Activated naive CD4-positive, alpha-beta T cell treated with anti-CD3 and anti-CD28 coated beads, Interleukin-2, amount 10 ng/mL, durations not matched to agents 7 days and 5 days (primary cell): ENCODE data around the gene SEPTIN8.

Experiments used
- CTCF ChIA-PET: fragments of 350-600 bp; sonication (Branson Sonifier 250); formaldehyde crosslinking; loops from one replicate; lab custom pipeline; 2021; ENCODE audit warnings: antibody characterized with exemption; lab: Charles Lee
- DNase-seq: peaks from one replicate; pipeline ENCODE4 v3.0.0-alpha.2; 2020
- H3K27ac Mint-ChIP-seq: one replicate; pipeline ENCODE4 v1.8.0; 2021; ENCODE audit warnings: mild to moderate bottlenecking, moderate library complexity, mixed read lengths
- H3K27me3 Mint-ChIP-seq: one replicate; pipeline ENCODE4 v1.8.0; 2021; ENCODE audit warnings: mild to moderate bottlenecking, mixed read lengths
- H3K36me3 Mint-ChIP-seq: one replicate; pipeline ENCODE4 v1.8.0; 2021; ENCODE audit warnings: mixed read lengths
- H3K4me1 Mint-ChIP-seq: one replicate; pipeline ENCODE4 v1.8.0; 2021; ENCODE audit warnings: mixed read lengths
- H3K4me3 Mint-ChIP-seq: one replicate; pipeline ENCODE4 v1.8.0; 2021; ENCODE audit warnings: mild to moderate bottlenecking, moderate library complexity, mixed read lengths
- H3K9me3 Mint-ChIP-seq: one replicate; pipeline ENCODE4 v1.8.0; 2021; ENCODE audit warnings: mixed read lengths

Gene SEPTIN8

DNA sequence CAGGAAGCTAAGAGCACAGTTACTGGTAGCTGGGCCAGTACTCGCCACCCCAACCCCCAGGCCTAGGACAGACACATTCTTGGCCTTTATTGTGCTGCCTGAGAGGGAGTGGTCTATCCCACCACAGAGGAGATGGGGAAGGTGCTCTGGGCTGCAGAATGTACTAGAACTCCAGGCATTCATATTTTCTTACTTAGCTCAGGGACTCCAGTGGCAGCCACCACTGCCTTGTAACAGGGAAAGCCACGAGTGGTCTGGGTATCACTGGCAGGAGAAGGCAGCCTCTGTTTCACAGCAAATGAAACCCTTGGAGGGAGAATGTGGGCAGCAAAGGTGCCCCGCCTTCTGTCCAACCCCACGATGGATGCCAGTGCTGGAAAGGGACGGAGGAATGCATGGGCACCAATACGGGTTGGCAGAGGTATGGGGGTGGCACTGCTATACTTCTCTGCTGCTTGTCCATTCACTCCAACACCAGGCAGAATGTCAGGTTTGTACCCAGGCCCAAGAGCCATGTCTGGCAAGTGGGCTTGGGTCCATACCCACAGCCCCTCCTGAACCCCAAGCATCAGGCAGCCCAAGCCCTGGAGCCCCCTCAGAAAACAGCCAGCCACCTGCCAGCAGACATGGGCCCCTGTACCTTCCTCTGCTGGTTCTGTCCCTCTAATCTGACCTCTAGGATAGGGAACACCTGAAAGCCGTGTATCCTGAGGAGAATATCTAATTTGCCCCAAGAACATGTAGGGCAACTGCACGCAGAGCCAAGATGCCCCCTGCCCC is 4.6 kb downstream of the SEPTIN8 start:
- peaks cover 53% of the 10 kb centered on the region for H3K27me3 Mint-ChIP-seq
- no peak overlapping the region for H3K4me3 Mint-ChIP-seq
- H3K4me1 Mint-ChIP-seq: peaks cover 4% of the 10 kb centered on the region
- H3K36me3 Mint-ChIP-seq: no peaks in the 10 kb centered on the region
- CTCF ChIA-PET: interaction anchor here (1.8 kb wide), 1 partner anchor 18 kb away, joined by 7 read pairs; no protein-coding TSS in a partner anchor
- no peaks in the 10 kb centered on the region for H3K9me3 Mint-ChIP-seq
- no peak for DNase-seq
- no peak overlapping the region for H3K27ac Mint-ChIP-seq

DNA sequence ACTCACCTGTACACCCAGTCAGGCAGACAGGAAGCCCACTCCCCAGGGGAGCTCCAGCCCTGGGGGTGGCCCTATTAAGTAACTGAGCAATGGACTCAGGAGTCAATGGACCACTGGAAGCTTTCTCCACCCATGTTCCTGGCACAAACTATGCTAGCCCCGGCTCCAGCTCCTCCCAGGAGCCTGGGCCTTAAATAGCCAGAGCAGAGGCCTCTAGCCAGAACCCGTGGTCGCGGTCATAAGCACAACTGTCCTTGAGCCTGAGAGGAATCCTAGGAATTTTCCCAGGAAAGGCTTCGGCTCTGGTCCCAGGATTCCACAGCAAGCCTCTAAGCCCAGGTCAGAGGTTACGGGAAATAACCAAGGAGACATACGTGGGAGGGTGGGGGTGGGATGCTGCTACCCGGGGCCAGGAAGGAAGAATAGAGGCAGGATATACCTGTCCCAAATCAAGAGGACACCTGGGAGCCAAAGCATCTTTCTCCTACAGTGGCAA is 5.5 kb downstream of the SEPTIN8 start:
- Mint-ChIP-seq H3K9me3 (no peaks in the 10 kb centered on the region), H3K4me3 (no peak overlapping the region), H3K27me3 (peaks cover 54% of the 10 kb centered on the region), H3K4me1 (peaks cover 4% of the 10 kb centered on the region), H3K27ac (no peak overlapping the region), H3K36me3 (no peaks in the 10 kb centered on the region)
- CTCF ChIA-PET: no interaction called here
- no peak for DNase-seq

DNA sequence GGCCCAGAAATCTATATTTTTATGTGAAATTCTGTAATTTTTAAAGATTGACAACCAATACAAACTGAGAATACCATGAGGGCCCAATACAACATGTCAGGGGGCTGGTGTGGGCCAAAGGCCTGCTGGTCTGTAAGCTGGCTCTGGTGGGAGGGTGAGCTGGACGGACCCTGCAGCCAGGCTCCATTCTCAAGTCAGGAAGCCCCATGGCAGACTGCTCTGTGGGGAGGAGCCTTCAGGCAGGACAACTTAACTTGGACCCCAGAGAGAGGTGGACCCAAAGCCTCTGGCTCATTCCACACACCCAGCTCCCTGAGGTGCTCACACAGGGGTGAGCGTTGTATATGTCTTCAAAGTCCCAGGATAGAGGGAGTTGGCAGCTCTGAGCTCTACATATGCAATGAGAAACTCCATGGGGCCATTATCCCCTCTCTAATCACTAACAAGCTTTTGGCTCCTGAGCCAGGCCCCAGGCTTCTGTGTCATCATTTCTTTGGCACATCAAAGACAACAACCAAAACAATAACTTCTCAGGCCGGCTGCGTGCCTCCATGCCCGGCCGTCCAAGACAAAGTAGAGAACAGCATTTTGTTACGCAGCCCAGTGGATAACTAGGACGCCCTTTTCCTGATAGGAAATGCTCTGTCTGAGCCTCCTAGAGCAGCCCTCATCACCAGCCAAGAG is 6.4 kb downstream of the SEPTIN8 start:
- DNase-seq: no peak
- no peak overlapping the region for H3K27ac Mint-ChIP-seq
- no peaks in the 10 kb centered on the region for H3K4me1 Mint-ChIP-seq
- CTCF ChIA-PET: interaction anchor here (1.1 kb wide), 1 partner anchor 244 kb away, joined by 3 read pairs; no protein-coding TSS in a partner anchor
- no peak overlapping the region for H3K4me3 Mint-ChIP-seq
- peaks cover 49% of the 10 kb centered on the region for H3K27me3 Mint-ChIP-seq
- H3K36me3 Mint-ChIP-seq: no peaks in the 10 kb centered on the region
- no peaks in the 10 kb centered on the region for H3K9me3 Mint-ChIP-seq

DNA sequence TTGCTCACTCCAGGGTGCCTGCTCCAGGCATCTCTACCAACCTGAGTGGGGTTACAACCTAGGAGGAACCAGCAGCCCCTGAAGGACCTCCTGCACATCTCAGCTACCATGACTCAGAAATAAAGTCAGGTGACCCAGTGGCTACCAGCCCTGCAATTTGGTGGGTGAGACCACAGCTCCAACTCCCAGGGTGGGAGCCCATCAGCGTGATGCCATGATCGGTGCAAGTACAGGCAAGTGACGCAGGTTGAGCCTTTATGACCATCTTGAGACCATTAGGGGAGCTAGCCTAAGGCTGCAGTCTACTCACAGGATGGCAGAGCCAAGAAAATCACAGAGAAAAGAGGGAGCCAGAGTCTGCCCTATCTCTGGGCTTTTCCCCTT is 8.6 kb downstream of the SEPTIN8 start:
- no peaks in the 10 kb centered on the region for H3K36me3 Mint-ChIP-seq
- no peak for DNase-seq
- peaks cover 28% of the 10 kb centered on the region for H3K27me3 Mint-ChIP-seq
- no peak overlapping the region for H3K4me3 Mint-ChIP-seq
- no peaks in the 10 kb centered on the region for H3K9me3 Mint-ChIP-seq
- no peak overlapping the region for H3K27ac Mint-ChIP-seq
- no peaks in the 10 kb centered on the region for H3K4me1 Mint-ChIP-seq
- CTCF ChIA-PET: no interaction called here

DNA sequence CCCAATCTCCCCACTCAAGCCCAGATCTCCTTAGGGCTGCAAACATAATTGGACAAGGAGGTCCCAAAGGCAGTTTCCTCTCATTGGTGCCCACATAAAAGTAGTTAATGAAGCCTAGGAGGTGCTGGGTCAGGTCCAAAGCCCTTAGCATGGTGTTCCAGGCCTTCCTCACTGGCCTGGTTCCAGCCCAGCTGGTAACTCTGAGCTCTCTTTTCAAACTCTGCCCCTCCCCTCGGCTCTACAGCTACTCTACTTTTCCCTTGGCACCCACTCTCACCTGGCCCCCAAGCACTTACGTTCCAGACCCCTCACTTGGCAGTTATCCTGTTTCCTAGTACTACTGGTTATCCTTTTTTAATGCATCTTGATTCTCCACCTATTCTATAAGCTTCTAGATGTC is 9.9 kb downstream of the SEPTIN8 start:
- no peaks in the 10 kb centered on the region for H3K4me1 Mint-ChIP-seq
- H3K27ac Mint-ChIP-seq: no peak overlapping the region
- CTCF ChIA-PET: interaction anchor here (0.6 to 1.0 kb wide), 2 partner anchors 13 to 398 kb away, joined by 4 to 5 read pairs; no protein-coding TSS in a partner anchor
- H3K4me3 Mint-ChIP-seq: no peak overlapping the region
- peaks cover 19% of the 10 kb centered on the region for H3K27me3 Mint-ChIP-seq
- no peak for DNase-seq
- H3K36me3 Mint-ChIP-seq: peaks cover 3% of the 10 kb centered on the region
- H3K9me3 Mint-ChIP-seq: no peaks in the 10 kb centered on the region

DNA sequence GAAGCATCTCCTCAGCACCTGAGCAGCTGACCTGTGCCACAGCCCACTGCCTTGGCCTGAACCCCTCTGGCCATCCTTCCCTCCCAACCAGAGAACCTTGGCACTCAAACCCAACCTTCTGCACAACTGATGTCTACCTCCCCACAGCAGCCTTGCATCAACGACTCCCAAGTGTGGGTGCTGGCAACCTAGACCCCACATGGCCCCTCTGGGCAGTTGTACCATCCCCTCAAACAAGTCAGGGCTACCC is 10.3 kb downstream of the SEPTIN8 start:
- Mint-ChIP-seq H3K4me1 (no peaks in the 10 kb centered on the region), H3K27me3 (peaks cover 19% of the 10 kb centered on the region), H3K9me3 (no peaks in the 10 kb centered on the region), H3K4me3 (no peak overlapping the region), H3K36me3 (peaks cover 3% of the 10 kb centered on the region), H3K27ac (no peak overlapping the region)
- no peak for DNase-seq
- CTCF ChIA-PET: interaction anchor here (1.0 kb wide), 1 partner anchor 13 kb away, joined by 5 read pairs; no protein-coding TSS in a partner anchor

DNA sequence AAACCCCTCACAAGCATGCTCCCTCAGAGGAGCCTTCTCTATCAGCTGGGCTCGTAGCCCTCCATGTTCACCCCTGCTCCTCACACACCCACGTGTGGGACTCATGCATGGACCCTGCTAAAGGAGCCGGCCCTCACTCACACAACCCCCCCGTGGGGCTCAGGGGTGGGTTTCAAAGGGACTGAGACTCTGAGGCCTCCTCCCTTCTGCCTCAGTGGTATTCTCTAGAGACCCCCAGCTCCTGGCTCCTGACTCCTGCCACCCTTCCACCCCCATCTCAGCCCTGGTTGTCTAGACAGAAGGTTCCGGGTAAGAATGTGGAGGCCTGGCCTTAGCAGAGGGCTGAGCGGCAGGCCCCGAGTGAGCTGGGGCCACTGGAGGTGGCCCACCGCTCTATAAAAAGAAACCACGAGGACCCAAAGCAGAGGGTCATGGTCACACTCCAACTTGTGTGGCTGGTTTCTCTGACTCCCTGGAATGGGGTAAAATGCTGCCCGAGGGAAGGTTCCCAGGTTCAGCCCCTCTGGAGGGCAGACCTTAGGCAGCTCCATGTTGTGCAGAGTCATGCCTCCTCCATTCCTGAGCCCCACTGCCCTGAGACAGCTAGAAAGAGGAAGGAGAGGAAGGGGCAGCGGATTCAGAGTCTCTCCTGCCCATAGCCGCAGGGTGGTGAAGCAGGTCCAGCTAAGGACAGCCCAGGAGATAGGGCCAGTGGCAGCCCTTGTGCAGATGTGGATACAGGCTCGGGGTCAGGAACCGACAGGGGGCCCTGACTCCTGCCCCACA is 10.8 kb downstream of the SEPTIN8 start:
- Mint-ChIP-seq H3K27me3 (peaks cover 15% of the 10 kb centered on the region), H3K9me3 (no peaks in the 10 kb centered on the region), H3K36me3 (peaks cover 3% of the 10 kb centered on the region), H3K27ac (no peak overlapping the region), H3K4me1 (no peaks in the 10 kb centered on the region), H3K4me3 (no peak overlapping the region)
- CTCF ChIA-PET: no interaction called here
- no peak for DNase-seq

DNA sequence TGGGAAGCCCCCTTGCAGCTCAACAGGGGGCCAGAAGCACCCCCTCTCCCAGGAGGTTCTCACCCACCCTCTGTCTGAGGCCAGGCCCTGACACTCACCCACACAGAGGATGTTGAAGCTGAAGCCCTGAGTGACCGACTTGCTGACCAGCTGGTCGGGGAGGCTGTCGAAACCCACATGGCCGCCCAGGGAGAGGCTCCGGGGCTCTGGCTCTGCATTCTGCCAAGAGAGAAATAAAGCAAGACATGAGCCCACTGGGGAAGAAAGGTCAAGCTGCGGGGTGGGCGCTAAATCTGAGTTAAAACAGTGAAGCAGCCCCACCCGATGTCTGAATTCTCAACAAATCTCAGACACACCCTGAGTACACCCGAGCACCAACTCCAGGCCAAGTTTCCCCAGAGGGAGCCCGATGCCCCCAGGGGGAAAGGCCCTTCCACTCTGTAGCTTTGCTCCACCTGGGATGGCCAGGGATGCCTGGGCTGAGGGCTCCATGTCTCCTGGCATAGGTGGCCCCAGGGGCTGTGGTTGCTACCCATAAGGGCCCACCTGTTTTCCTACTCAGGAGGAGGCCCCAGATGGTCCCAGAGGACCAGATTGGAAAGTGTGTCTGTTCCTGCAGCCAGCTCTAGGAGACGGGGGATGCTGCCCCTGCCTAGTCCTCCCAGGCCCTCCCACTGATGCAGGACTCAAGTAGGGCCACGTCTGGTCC is 11.6 kb downstream of the SEPTIN8 start:
- Mint-ChIP-seq H3K9me3 (no peaks in the 10 kb centered on the region), H3K36me3 (peaks cover 6% of the 10 kb centered on the region), H3K4me3 (no peak overlapping the region), H3K4me1 (no peaks in the 10 kb centered on the region), H3K27me3 (peaks cover 15% of the 10 kb centered on the region), H3K27ac (no peak overlapping the region)
- CTCF ChIA-PET: interaction anchor here (0.6 kb wide), 1 partner anchor 238 kb away, joined by 3 read pairs; no protein-coding TSS in a partner anchor
- DNase-seq: no peak

DNA sequence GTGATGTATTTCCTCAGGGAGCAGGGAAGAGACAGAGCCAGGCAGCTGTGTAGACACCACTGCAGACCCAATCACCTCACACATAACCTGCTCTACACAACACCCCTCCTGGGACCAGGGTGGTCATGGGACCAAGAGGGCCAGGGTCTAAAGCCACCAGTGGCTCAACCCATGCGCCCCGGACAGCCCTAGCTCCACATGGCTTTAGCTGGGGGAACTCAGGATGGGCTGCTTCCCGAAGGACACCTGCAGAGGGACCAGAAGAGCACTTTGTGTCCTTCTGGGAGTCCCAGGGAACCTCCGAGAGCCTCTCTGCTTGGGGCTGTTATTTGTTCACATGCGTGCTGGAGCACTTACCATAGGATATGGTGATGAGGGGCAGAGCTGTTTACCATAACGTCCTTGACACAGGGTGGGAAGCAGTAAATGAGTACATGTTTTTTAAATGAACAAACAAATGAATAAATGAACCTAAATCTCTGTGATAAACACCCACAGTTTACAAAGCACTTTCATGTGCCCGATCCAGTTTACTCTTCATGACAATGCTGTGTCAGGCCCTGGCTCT is 12.3 kb downstream of the SEPTIN8 start:
- CTCF ChIA-PET: no interaction called here
- Mint-ChIP-seq H3K27me3 (peaks cover 15% of the 10 kb centered on the region), H3K36me3 (peaks cover 6% of the 10 kb centered on the region), H3K4me3 (no peak overlapping the region), H3K4me1 (no peaks in the 10 kb centered on the region), H3K27ac (no peak overlapping the region), H3K9me3 (no peaks in the 10 kb centered on the region)
- no peak for DNase-seq

DNA sequence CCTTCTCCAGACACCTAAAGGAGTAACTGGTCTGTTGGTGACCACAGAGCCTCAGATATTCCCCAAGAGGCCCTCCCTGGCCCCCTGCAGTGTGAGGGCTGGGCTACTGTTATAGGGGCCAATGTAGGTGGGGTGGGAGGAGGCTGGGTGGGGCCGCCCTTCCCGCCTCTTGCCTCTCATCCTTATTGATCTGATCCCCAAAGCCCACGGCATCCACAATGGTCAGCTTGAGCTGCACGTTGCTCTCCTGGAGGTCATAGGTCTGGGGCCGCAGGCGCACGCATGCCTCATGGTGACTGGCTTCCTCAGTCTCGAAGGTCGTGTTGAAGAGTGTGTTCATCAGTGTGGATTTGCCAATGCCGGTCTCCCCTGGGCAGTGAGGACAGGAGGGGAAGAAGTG is 13.0 kb downstream of the SEPTIN8 start:
- CTCF ChIA-PET: no interaction called here
- Mint-ChIP-seq H3K36me3 (peaks cover 6% of the 10 kb centered on the region), H3K27ac (no peak overlapping the region)

DNA sequence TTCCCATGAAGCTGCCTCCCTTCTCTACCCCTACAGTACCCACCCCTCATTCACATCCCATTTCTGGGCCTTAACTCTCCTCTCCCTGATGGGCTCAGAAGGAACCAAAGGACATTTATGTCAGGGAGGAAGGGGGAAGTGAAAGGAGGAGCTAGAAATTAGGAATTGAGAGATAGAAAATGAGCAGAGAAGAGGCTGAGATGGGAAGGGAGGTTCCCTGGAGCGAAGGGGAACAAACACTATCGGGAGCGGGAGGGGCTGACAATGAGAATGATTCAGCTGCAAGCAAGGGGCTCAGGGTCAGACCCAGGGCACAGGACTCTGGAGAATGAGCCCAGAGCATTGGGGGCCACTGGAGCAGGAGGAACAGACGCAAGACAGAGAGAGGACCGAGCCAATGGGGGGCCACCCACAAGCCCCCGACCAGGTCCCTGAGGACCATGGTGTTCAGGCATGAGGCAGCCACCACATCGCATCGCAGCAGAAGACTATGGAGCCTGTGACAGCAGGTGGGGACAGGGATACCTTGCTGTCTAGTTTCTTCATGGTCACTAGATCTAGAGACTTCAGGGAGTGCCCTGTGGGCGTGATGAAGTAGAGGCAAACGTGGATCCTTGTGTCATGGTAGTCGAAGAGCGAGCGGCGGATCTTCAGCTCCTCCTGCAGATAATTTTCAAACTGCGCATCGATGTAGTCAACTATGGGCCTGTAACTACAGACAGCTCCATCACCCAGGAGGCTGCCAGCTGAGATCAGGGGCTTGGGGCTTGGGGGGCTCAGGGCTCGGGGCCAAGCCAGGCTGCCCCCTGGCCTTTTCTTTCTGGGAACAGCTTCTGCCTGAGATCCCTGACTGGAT is 13.6 kb downstream of the SEPTIN8 start:
- H3K36me3 Mint-ChIP-seq: peaks cover 7% of the 10 kb centered on the region
- CTCF ChIA-PET: no interaction called here
- peaks cover 9% of the 10 kb centered on the region for H3K27me3 Mint-ChIP-seq
- H3K9me3 Mint-ChIP-seq: no peaks in the 10 kb centered on the region
- no peak overlapping the region for H3K27ac Mint-ChIP-seq
- H3K4me3 Mint-ChIP-seq: no peak overlapping the region
- no peak for DNase-seq
- H3K4me1 Mint-ChIP-seq: no peaks in the 10 kb centered on the region

More for the DNA sequence above, 13.0 kb downstream of the SEPTIN8 start:
- no peak for DNase-seq
- Mint-ChIP-seq H3K27me3 (peaks cover 15% of the 10 kb centered on the region), H3K9me3 (no peaks in the 10 kb centered on the region), H3K4me3 (no peak overlapping the region), H3K4me1 (no peaks in the 10 kb centered on the region)

DNA sequence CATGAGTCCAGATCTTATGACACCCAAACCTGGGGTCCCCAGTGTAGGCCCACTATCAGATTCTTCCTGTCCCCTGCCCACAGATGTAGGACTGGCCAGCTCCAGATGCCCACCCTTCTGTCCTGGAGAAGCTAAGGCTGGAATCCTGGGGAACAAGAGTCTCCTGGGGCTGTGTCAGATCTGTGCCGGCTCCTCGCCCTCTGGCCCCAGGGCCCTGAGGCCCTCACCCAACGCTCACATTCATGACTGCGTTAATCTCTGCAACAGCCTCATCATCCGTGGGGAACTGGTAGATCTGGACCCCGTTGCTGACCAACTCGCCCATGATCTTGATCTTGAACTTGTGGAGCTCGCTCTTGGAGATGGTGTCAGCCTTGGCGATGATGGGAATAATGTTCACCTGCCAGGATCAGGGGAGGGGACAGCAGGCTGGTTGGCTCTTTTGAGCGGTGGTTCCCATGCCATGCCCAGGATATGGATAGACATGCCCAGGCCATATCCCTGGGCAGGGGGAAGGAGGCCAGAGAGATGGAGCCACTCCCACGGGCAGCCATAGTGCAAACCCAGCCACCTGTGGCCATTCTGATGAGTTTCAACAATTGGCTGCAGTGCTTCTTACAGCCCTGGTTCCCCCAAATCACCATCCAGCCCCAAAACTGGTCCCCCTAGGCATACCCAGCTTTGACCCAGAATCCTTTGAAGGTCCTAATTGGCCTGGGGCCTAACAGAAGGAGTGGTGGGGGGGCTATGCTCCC is 14.6 kb downstream of the SEPTIN8 start:
- Mint-ChIP-seq H3K4me3 (no peak overlapping the region), H3K27ac (no peak overlapping the region), H3K27me3 (peaks cover 8% of the 10 kb centered on the region), H3K36me3 (peaks cover 7% of the 10 kb centered on the region), H3K4me1 (no peaks in the 10 kb centered on the region), H3K9me3 (no peaks in the 10 kb centered on the region)
- CTCF ChIA-PET: no interaction called here
- DNase-seq: no peak
